Measurements from ENCODE around the gene TSR3. TPM values are rescaled to one million over a fixed set of nuclear protein-coding genes. Genes with fewer than 3 reads are reported as not detected.

The TSR3 gene
- total and polyA plus RNA-seq, 2 donors from 2014 or later: 44.8 to 95.4 TPM

- H3K4me3 ChIP-seq (ENCODE audit: low read length in 3 of 3): no peak overlapping the region
- H3K9ac ChIP-seq (ENCODE audit: low read length in 3 of 3): no peak overlapping the region
- H3K4me1 ChIP-seq (ENCODE audit: control insufficient read depth in 2 of 3, insufficient read depth in 2 of 3, low read depth in 1 of 3, low read length in 3 of 3): peaks cover 0 to 4% (median 4%) of the 10 kb centered on the region in 3 donors
- no peaks in the 10 kb centered on the region for H3K27me3 ChIP-seq (ENCODE audit: control insufficient read depth, insufficient read depth, low read length)
- no peaks in the 10 kb centered on the region for H3K9me3 ChIP-seq (ENCODE audit: control insufficient read depth in 2 of 3, insufficient read depth in 1 of 3, low read length in 3 of 3)
- H3K27ac ChIP-seq (ENCODE audit: low read depth in 2 of 2, low read length in 2 of 2): no peak overlapping the region
- no peak for TF ChIP-seq CTCF (IDR thresholded peaks at IDR 0.05; ENCODE audit: borderline replicate concordance, extremely low read depth, insufficient read depth)
- FAIRE-seq (no peak), DNase-seq (no peak)
- intact Hi-C loops (cut with DNase I): no loop called here
- H3K36me3 ChIP-seq (ENCODE audit: control insufficient read depth in 2 of 3, insufficient read depth in 3 of 3, low read length in 3 of 3): peaks cover 11 to 59% (median 44%) of the 10 kb centered on the region in 3 donors
Measured at GRCh38 chr16:1317479-1318267, 34.0 kb downstream of the TSR3 start.

GRCh38 chr16:1316033-1316405 lies 35.7 kb downstream of the TSR3 start:
- FAIRE-seq (no peak), DNase-seq (no peak)
- H3K4me1 ChIP-seq (ENCODE audit: control insufficient read depth in 2 of 3, insufficient read depth in 2 of 3, low read depth in 1 of 3, low read length in 3 of 3): peaks cover 0 to 21% (median 10%) of the 10 kb centered on the region in 3 donors
- no peak overlapping the region for H3K9ac ChIP-seq (ENCODE audit: low read length in 3 of 3)
- TF ChIP-seq CTCF (IDR thresholded peaks at IDR 0.05; ENCODE audit: borderline replicate concordance, extremely low read depth, insufficient read depth): no peak
- H3K36me3 ChIP-seq (ENCODE audit: control insufficient read depth in 2 of 3, insufficient read depth in 3 of 3, low read length in 3 of 3): peaks cover 11 to 51% (median 42%) of the 10 kb centered on the region in 3 donors
- H3K4me3 ChIP-seq (ENCODE audit: low read length in 3 of 3): no peak overlapping the region
- H3K27ac ChIP-seq (ENCODE audit: low read depth in 2 of 2, low read length in 2 of 2): no peak overlapping the region
- H3K9me3 ChIP-seq (ENCODE audit: control insufficient read depth in 2 of 3, insufficient read depth in 1 of 3, low read length in 3 of 3): no peaks in the 10 kb centered on the region
- intact Hi-C loops (cut with DNase I): no loop called here
- H3K27me3 ChIP-seq (ENCODE audit: control insufficient read depth, insufficient read depth, low read length): no peaks in the 10 kb centered on the region

- DNase-seq: no peak
- H3K4me3 ChIP-seq (ENCODE audit: low read length in 3 of 3): no peak overlapping the region
- intact Hi-C loops (cut with DNase I): no loop called here
- TF ChIP-seq CTCF (IDR thresholded peaks at IDR 0.05; ENCODE audit: borderline replicate concordance, extremely low read depth, insufficient read depth): no peak
- FAIRE-seq: no peak
- peaks cover 11 to 45% (median 36%) of the 10 kb centered on the region in 3 donors for H3K36me3 ChIP-seq (ENCODE audit: control insufficient read depth in 2 of 3, insufficient read depth in 3 of 3, low read length in 3 of 3)
- no peaks in the 10 kb centered on the region for H3K9me3 ChIP-seq (ENCODE audit: control insufficient read depth in 2 of 3, insufficient read depth in 1 of 3, low read length in 3 of 3)
- no peak overlapping the region for H3K9ac ChIP-seq (ENCODE audit: low read length in 3 of 3)
- no peaks in the 10 kb centered on the region for H3K27me3 ChIP-seq (ENCODE audit: control insufficient read depth, insufficient read depth, low read length)
- H3K27ac ChIP-seq (ENCODE audit: low read depth in 2 of 2, low read length in 2 of 2): no peak overlapping the region
- peaks cover 0 to 27% (median 10%) of the 10 kb centered on the region in 3 donors for H3K4me1 ChIP-seq (ENCODE audit: control insufficient read depth in 2 of 3, insufficient read depth in 2 of 3, low read depth in 1 of 3, low read length in 3 of 3)
Measured at GRCh38 chr16:1315081-1316032, 36.3 kb downstream of the TSR3 start.

Measured in kidney (tissue), 14 donors.